ENCODE data around the gene PDGFA. TPM values are rescaled to one million over a fixed set of nuclear protein-coding genes. Genes with fewer than 3 reads are reported as not detected.

Gene PDGFA
- total RNA-seq, 6 experiments from 2014 or later: 7.1 to 8.7 (median 7.8) TPM

GRCh38 chr7:462173-463103, 57.2 kb downstream of the PDGFA start:
- TF ChIP-seq CTCF (IDR thresholded peaks at IDR 0.05): no peak
- no peak overlapping the region for H3K27ac Mint-ChIP-seq
- H3K27me3 Mint-ChIP-seq (ENCODE audit: insufficient read depth): peaks cover 9% of the 10 kb centered on the region; the same call in 1 of the 2 replicates
- DNase-seq: no peak
- H3K4me1 Mint-ChIP-seq (ENCODE audit: low read depth): peaks cover 18% of the 10 kb centered on the region
- H3K36me3 Mint-ChIP-seq (ENCODE audit: low read depth): no peaks in the 10 kb centered on the region; the same call in 1 of the 2 replicates
- H3K9me3 Mint-ChIP-seq: peaks cover 3% of the 10 kb centered on the region; the same call in 1 of the 2 replicates
- H3K4me3 Mint-ChIP-seq: no peak overlapping the region

- H3K36me3 Mint-ChIP-seq (ENCODE audit: low read depth): no peaks in the 10 kb centered on the region
- H3K27ac Mint-ChIP-seq: no peak overlapping the region
- DNase-seq: no peak
- H3K27me3 Mint-ChIP-seq (ENCODE audit: insufficient read depth): peaks cover 9% of the 10 kb centered on the region; the same call in 1 of the 2 replicates
- H3K4me3 Mint-ChIP-seq: no peak overlapping the region
- H3K9me3 Mint-ChIP-seq: no peaks in the 10 kb centered on the region
- H3K4me1 Mint-ChIP-seq (ENCODE audit: low read depth): peaks cover 18% of the 10 kb centered on the region
- TF ChIP-seq CTCF (IDR thresholded peaks at IDR 0.05): no peak
Observed at GRCh38 chr7:461453-462172, 58.0 kb downstream of the PDGFA start.

GRCh38 chr7:461117-461452, 58.6 kb downstream of the PDGFA start:
- Mint-ChIP-seq H3K27ac (no peak overlapping the region), H3K36me3 (ENCODE audit: low read depth) (no peaks in the 10 kb centered on the region), H3K4me3 (no peak overlapping the region), H3K9me3 (no peaks in the 10 kb centered on the region), H3K4me1 (ENCODE audit: low read depth) (peaks cover 18% of the 10 kb centered on the region), H3K27me3 (ENCODE audit: insufficient read depth) (peaks cover 9% of the 10 kb centered on the region; the same call in 1 of the 2 replicates)
- TF ChIP-seq CTCF (IDR thresholded peaks at IDR 0.05): no peak
- no peak for DNase-seq

- Mint-ChIP-seq H3K27ac (no peak overlapping the region), H3K4me1 (ENCODE audit: low read depth) (peaks cover 18% of the 10 kb centered on the region), H3K36me3 (ENCODE audit: low read depth) (no peaks in the 10 kb centered on the region), H3K4me3 (no peak overlapping the region), H3K27me3 (ENCODE audit: insufficient read depth) (peaks cover 9% of the 10 kb centered on the region; the same call in 1 of the 2 replicates), H3K9me3 (no peaks in the 10 kb centered on the region)
- DNase-seq: no peak
- TF ChIP-seq CTCF (IDR thresholded peaks at IDR 0.05): no peak
Observed at GRCh38 chr7:460374-461116, 59.1 kb downstream of the PDGFA start.

- Mint-ChIP-seq H3K4me3 (no peak overlapping the region), H3K4me1 (ENCODE audit: low read depth) (peaks cover 11% of the 10 kb centered on the region), H3K27ac (no peak overlapping the region), H3K27me3 (ENCODE audit: insufficient read depth) (peaks cover 3% of the 10 kb centered on the region; the same call in 1 of the 2 replicates), H3K9me3 (no peaks in the 10 kb centered on the region), H3K36me3 (ENCODE audit: low read depth) (no peaks in the 10 kb centered on the region)
- TF ChIP-seq CTCF (IDR thresholded peaks at IDR 0.05): no peak
- no peak for DNase-seq
Observed at GRCh38 chr7:459584-460373, 59.9 kb downstream of the PDGFA start.
